ENCODE results near the gene PPP1R1B. TPM values are rescaled to one million over a fixed set of nuclear protein-coding genes. Genes with fewer than 3 reads are reported as not detected.

The PPP1R1B gene
- total and polyA plus RNA-seq, 7 donors, result 4.2 to 280 (median 12.1) TPM

DNA sequence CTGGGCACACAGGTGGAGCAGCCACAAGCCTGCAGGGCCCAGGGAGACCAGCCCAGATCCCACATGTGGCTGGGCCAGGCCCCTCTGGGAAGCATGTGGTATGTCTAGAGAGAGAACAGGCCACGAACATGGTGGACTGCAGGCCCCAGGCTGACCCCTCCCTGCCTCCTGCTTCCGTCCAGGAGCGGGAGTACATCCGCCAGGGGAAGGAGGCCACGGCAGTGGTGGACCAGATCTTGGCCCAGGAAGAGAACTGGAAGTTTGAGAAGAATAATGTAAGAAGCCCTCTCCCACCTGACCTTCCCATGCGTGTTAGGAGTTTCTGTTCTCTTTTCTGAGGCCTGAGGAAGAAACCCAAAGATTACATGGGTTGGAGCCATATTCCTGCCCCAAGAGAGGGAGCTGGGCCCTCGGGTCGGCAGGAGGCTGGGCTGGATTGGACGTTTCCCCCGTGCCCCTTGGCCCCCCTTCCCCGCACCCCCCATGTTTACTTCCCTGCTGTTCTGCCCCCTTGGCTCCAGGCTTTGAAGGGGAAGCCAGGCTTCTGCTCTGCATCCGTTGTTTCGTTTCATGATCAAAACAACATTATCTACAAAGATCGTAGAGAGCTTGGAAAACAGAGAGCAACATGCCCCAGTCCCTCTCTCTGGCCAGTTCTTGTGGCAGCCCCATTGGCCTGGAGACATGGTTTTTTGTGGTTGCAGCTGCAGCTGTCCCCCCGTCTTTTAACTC is 32.7 kb downstream of the PPP1R1B start:
- WGBS, 2 donors, result 51 to 74% methylated on average over 15 of the region's 15 CpGs
- no peak for DNase-seq
- peaks cover 0 to 63% (median 11%) of the 10 kb centered on the region in 4 donors for H3K36me3 ChIP-seq
- no peak for TF ChIP-seq EP300 (IDR thresholded peaks at IDR 0.05)
- no peak for TF ChIP-seq POLR2AphosphoS5 (IDR thresholded peaks at IDR 0.05)
- no peak for TF ChIP-seq POLR2A (IDR thresholded peaks at IDR 0.05)
- TF ChIP-seq CTCF (IDR thresholded peaks at IDR 0.05), result no peak
- H3K9me3 ChIP-seq, result no peaks in the 10 kb centered on the region
- no peak overlapping the region for H3K4me3 ChIP-seq
- H3K27ac ChIP-seq, result peak overlapping the region; percentile 54 to 62 (median 59)
- intact Hi-C loops (cut with DNase I), result no loop called here
- H3K27me3 ChIP-seq, result no peaks in the 10 kb centered on the region
- peaks cover 0 to 21% (median 5%) of the 10 kb centered on the region in 4 donors for H3K4me1 ChIP-seq

GRCh38 chr17:39660011-39660360 is 33.2 kb downstream of the PPP1R1B start:
- peaks cover 0 to 4% (median 0%) of the 10 kb centered on the region in 3 donors for H3K27me3 ChIP-seq
- intact Hi-C loops (cut with DNase I), result no loop called here
- DNase-seq, result no peak
- no peak overlapping the region for H3K4me3 ChIP-seq
- WGBS, 2 donors, result 80 to 81% methylated on average over 5 of the region's 5 CpGs
- no peaks in the 10 kb centered on the region for H3K9me3 ChIP-seq
- peaks cover 0 to 63% (median 11%) of the 10 kb centered on the region in 4 donors for H3K36me3 ChIP-seq
- peaks cover 0 to 21% (median 5%) of the 10 kb centered on the region in 4 donors for H3K4me1 ChIP-seq
- peak overlapping the region; percentile 54 to 62 (median 59) for H3K27ac ChIP-seq
- TF ChIP-seq EP300 (IDR thresholded peaks at IDR 0.05) (no peak), POLR2AphosphoS5 (IDR thresholded peaks at IDR 0.05) (no peak), POLR2A (IDR thresholded peaks at IDR 0.05) (no peak), CTCF (IDR thresholded peaks at IDR 0.05) (no peak)

DNA sequence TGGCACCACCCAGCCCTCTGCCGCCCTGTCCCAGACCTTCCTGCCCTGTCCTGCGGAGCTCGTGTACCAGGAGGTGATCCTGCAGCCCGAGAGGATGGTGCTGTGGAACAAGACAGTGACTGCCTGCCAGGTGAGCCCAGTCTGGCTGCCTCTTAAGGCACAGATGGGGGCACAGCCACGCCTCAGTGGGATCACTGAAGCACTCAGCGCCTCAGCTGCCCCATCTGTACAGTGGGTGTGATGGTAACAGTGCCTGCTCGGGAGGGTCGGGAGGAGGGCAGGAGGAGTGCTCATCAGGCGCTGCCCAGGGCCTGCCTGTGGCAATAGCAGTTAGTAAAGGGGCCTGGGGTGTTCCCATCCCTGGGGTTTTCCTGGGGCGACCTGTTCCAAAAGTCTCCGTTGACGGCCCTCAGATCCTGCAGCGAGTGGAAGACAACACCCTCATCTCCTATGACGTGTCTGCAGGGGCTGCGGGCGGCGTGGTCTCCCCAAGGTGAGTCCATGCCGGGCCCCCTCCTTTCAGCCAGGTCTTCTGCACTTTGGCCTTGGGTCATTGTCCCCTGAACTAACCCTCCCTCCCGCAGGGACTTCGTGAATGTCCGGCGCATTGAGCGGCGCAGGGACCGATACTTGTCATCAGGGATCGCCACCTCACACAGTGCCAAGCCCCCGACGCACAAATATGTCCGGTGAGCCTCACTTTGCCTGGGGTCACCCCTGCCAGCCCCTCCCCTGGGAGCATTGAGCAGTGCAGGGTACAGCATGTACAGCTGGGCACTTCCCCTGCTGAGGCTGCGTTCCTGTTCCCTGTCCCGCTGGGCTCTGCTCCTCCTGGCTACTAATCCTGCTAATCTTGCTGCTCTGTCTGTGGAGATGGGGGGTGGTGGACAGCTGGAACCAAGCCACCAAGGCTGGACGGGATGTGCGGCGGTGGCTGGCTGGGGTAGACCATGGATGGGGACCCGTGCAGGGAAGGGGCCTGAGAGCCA is 33.9 kb downstream of the PPP1R1B start:
- WGBS, 2 donors, result 89 to 90% methylated on average over 35 of the region's 35 CpGs
- Histone ChIP-seq H3K9me3 (no peaks in the 10 kb centered on the region), H3K27ac (peak overlapping the region; percentile 54 to 62 (median 59)), H3K27me3 (peaks cover 0 to 11% (median 0%) of the 10 kb centered on the region in 3 donors), H3K36me3 (peaks cover 0 to 63% (median 11%) of the 10 kb centered on the region in 4 donors), H3K4me3 (no peak overlapping the region), H3K4me1 (peaks cover 0 to 21% (median 5%) of the 10 kb centered on the region in 4 donors)
- intact Hi-C loops (cut with DNase I), result no loop called here
- TF ChIP-seq CTCF (IDR thresholded peaks at IDR 0.05), result no peak
- TF ChIP-seq EP300 (IDR thresholded peaks at IDR 0.05), result no peak
- no peak for TF ChIP-seq POLR2A (IDR thresholded peaks at IDR 0.05)
- no peak for TF ChIP-seq POLR2AphosphoS5 (IDR thresholded peaks at IDR 0.05)
- no peak for DNase-seq

DNA sequence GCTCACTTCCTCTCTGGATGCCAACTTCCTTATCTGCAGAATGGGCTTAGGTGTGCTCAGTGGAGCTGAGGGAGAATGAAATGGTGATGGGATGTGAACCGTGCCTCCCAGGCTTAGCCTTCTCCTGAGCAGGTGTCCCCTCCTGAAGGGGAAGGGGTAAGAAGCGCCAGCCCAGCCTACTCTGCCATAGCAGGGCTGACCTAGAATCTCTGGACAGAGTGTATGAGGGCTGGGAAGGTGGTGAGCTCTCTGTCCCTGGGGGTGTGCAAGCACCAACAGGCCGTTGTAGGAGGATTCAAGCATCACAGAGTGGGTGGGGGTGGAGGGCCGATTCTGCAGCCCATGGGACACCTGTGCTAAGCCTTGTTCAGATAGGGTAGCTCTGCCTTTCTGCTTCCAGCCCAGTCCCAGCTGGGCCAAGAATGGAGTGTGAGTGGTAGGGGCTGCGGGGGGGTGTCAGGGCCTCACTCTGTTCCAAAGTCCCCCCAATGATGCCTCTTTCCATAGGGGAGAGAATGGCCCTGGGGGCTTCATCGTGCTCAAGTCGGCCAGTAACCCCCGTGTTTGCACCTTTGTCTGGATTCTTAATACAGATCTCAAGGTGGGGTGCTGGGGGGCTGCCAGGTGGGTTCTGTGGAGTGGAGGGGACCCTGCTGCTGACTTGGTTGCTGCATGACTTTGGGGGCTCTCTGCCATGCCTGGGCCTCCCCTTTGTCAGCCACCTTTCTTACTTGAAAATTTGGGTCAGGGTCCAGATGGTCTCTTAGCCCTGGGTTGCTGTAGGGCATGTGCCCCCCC is 35.2 kb downstream of the PPP1R1B start:
- H3K27ac ChIP-seq, result peak overlapping the region in 2 of 4 donors; percentile 49 to 62
- peaks cover 0 to 31% (median 12%) of the 10 kb centered on the region in 4 donors for H3K4me1 ChIP-seq
- DNase-seq, result no peak
- no peak overlapping the region for H3K4me3 ChIP-seq
- intact Hi-C loops (cut with DNase I), result no loop called here
- 60 to 80% methylated on average over 8 of the region's 8 CpGs for WGBS, 2 donors
- H3K36me3 ChIP-seq, result peaks cover 0 to 57% (median 11%) of the 10 kb centered on the region in 4 donors
- no peaks in the 10 kb centered on the region for H3K9me3 ChIP-seq
- TF ChIP-seq POLR2A (IDR thresholded peaks at IDR 0.05) (no peak), CTCF (IDR thresholded peaks at IDR 0.05) (no peak), POLR2AphosphoS5 (IDR thresholded peaks at IDR 0.05) (no peak), EP300 (IDR thresholded peaks at IDR 0.05) (no peak)
- H3K27me3 ChIP-seq, result peaks cover 6 to 24% (median 10%) of the 10 kb centered on the region in 3 donors

Measured in sigmoid colon (tissue), 7 donors.